Measurements from ENCODE around the gene ANKRD10.

- no peak for TF ChIP-seq CTCF (IDR thresholded peaks at IDR 0.05)
- TF ChIP-seq POLR2A (IDR thresholded peaks at IDR 0.05), result no peak
Measured at GRCh38 chr13:110838867-110839538, 75.9 kb downstream of the ANKRD10 start.
